Measurements from ENCODE around the gene STX2.
"Not testable (repeated sequence)": the region's sequence is repeated elsewhere in the genome, so short reads cannot be mapped to it uniquely, and the experiment has no call there.

The STX2 gene

DNA sequence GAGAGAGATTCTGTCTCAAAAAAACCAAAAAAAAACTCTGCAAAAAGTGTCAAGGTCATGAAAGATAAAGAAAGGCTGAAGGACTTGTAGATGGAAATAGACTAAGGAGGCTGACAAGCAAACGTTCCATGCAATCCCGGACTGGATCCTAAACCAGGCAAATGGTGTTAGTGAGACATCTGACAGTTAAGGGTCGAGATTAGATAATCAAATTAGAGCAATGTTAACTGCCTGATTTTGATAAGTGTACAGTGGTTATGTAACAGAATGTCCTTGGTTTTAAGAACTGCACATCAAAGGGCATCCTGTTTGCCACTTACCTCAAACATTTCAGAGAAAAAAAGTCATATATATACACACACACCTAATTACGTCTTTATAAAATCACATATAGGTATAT, 29.4 kb upstream of the STX2 start:
- DNase-seq: no peak

DNA sequence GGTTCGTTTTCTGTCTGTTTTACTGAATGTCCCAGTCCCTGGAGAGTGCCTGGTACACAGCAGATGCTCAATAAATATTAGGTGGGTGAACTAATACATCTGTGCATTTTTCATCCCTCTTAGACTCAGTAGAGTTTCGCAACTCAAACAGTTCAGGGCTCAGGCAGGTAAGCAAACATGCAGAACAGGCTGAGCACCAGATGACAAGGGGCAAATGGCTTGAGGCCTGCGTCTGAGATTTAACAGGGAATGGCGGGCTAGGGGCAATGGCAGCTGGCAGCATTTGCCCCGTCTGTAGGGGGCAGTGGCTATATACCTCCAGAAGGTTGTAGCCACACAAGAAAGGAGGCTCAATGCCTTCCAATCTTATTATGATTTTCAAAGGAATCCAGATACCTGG, 24.2 kb upstream of the STX2 start:
- peak; percentile 3 for DNase-seq

DNA sequence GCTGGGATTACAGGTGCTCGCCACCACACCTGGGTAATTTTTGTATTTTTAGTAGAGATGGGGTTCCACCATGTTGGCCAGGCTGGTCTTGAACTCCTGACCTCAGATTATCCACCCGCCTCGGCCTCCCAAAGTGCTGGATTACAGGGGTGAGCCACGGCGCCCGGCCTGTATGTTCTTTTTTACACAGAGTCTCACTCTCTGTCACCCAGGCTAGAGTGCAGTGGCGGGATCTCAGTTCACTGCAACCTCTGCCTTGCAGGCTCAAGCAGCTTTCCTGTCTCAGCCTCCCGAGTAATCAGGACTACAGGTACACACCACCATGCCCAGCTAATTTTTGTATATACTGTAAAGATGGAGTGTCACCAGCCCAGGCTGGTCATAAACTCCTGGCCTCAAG, 23.7 kb upstream of the STX2 start:
- not testable (repeated sequence) for DNase-seq

DNA sequence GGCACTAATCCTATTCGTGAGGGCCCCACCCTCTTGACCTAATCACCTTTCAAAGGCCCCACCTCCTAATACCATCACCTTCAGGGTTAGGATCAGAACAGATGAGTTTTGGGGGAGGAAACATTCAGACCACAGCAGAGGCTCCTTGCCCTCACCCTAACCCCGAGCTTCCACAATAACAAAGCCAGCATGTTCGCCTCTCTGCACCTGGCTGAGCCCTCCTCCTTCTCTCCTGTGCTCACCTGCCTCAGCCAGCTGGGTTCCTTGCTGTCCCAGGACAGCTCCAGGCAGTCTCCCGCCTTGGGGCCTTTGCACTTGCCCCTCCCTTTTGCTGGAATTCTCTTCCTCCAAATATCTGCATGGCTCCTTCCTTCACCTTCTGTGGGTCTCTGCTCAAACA, 23.1 kb upstream of the STX2 start:
- DNase-seq: no peak

- DNase-seq: peak; percentile 37
These were observed 21.3 kb upstream of the STX2 start for GRCh38 chr12:130860311-130860710.

GRCh38 chr12:130859161-130859560, 20.1 kb upstream of the STX2 start:
- no peak for DNase-seq

- DNase-seq: peak; percentile 12
These were observed 19.0 kb upstream of the STX2 start for GRCh38 chr12:130858084-130858483.

DNA sequence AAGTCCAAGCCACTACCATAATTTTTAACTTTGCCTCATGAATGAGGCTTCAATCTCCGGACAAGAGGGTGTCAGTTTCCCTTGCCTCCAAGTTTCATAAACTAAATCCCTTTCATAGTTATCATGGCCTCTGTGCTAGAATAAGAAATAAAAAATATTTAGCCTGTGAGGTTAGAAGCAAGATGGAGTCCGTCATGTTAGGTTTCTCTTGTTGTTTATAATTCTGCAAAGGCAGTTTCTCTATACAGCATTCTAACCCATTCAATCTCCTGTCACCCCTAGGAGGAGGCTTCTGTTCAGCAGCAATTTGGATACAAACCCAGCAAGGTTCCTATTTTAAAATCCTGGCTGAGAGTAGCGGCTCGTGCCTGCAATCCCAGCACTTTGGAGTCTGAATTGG, 17.0 kb upstream of the STX2 start:
- peak; percentile 4 for DNase-seq

GRCh38 chr12:130850418-130851021, 11.5 kb upstream of the STX2 start:
- peak; percentile 13 for DNase-seq

- no peak for DNase-seq
These were observed 10.7 kb upstream of the STX2 start for GRCh38 chr12:130849561-130850417.

DNA sequence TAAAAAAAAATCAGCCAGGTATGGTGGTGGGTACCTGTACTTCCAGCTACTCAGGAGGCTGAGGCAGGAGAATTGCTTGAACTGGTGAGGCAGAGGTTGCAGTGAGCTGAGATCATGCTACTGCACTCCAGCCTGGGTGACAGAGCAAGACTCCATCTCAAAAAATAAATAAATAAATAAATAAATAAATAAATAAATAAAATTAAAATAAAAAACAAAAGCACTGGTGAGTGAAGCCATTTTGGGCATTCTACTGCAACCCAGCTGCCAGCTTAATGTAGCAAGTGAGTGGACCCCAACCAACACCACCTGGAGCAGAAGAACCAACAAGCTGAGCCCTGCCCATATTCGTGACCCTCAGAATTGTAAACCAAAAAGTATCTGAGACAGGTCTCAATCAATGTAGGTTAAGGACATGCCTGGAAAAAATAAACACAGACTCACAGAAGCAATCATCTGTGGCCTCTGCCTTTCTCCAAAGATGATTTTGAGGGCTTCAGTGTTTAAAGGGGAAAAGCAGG, 9.8 kb upstream of the STX2 start:
- not testable (repeated sequence) for DNase-seq

DNA sequence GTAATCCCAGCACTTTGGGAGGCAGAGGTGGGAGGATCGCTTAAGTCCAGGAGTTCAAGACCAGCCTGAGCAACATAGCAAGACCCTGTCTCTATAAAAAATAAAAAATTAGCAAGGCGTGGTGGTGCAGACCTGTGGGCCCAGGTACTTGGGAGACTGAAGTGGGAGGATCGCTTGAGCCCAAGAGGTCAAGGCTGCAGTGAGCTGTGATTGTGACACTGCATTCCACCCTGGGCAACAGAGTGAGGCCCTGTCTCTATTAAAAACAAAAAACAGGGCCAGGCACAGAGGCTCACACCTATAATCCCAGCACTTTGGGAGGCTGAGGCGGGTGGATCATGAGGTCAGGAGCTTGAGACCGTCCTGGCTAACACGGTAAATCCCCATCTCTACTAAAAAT, 9.1 kb upstream of the STX2 start:
- not testable (repeated sequence) for DNase-seq

DNA sequence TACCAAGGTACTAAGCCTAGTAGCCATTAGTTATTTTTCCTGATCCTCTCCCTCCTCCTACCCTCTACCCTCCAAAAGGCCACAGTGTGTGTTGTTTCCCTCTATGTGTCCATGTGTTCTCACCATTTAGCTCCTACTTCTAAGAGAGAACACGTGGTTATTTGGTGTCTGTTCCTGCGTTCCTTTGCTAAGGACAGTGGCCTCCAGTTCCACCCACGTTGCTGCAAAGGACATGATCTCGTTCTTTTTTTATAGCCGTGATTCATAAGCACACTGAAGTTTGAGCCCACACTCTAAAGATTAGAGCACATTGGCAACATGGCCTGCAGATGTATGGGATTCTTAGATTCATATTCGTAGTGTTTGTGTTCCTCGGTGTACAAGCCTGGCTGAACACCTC, 8.1 kb upstream of the STX2 start:
- no peak for DNase-seq

DNA sequence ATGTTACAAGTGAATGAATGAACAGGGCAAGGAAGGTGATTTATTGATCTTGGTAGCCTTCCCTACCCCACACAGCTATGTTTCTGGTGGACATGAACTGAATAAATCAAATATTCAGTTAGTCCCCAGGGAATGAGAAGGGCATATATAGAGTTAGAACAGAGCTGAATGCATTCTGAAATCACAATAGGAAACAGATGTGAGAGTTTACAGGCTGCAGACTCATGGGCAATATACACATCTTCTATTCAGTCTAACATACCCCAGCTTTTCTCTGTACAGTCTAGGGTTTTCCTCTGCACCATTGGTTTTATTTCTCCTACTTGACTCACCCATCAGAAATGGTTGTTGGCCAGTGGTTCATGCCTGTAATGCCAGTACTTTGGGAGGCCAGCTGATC, 7.3 kb upstream of the STX2 start:
- no peak for DNase-seq

DNA sequence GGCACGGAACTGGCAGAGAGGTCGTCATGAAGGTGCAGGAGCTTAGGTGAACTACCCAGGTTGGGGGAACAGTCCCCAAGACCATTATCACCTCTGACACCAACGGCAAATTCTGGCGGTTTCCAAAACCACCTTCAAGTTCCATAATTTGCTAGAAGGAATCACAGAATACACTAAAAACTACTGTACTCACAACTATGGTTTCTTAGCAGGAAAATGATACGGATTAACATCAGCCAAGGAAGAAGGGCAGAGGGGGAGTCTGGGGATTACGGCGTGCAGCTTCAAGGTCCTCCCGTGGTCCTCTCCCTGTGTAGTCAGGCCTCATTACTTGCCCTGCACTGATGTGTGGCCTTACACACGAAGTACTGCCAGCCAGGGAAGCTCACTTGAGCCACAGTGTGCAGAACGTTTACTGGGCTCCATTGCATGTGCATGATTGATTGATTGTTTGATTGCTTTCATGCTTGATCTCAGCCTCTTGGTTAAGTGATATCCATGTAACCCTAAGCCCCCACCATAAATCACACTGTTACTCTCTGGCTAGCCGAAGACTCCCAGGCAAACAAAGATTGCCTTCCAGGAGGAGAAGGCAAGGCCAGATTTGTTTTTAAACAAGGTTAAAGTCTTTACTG, 837 bp upstream of the STX2 start:
- peak; percentile 49 for DNase-seq

DNA sequence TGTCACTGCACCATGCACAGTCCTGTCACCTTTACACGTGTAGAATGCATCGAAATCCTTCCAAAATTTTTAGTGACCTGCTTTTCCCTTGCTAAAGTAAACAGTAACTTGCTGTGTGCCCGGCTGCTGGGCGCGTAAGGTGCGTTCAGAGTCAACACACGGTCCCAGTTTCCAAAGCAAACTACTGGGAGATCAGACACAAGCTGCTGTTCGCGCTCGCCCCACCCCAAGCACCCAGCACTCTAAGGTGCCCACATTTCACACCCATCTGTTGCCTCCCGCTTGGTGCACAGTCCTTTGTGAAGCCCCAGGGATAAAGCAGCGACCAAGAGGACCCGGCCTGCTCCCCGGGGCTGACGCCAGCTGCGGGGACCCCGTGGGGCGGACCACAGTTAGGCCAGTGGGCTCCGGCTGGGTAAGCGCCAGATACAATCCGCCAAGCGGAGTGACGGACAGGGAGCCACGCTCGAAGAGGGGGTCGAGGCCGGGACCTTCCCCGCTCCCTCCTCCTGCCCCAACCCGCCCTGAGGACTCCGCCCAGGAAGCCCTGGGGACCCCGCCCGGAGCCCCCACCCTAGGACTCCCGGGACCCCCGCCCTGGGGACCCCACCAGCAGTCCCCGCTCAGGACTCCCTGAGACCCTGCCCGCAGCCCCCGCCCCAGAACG, 633 bp downstream of the STX2 start:
- peak; percentile 66 for DNase-seq

DNA sequence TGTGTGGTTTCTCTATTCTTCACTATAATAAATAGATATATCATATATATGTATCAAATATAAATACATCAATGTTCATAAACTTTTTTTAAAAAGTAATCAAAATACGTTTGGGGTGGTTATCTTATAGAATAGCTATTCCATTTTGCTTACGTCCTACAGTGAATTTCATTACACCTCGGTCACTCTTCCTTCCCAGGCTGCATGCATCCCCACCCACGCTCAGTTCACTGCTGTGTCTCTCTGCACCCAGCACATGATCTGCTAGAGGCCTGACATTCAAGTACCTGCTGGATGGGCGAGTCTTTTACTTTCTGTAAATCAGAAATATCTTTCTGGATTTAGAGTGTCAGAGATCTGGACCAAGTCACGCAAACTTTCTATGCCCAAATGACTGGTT, 3.6 kb downstream of the STX2 start:
- peak; percentile 20 for DNase-seq

DNA sequence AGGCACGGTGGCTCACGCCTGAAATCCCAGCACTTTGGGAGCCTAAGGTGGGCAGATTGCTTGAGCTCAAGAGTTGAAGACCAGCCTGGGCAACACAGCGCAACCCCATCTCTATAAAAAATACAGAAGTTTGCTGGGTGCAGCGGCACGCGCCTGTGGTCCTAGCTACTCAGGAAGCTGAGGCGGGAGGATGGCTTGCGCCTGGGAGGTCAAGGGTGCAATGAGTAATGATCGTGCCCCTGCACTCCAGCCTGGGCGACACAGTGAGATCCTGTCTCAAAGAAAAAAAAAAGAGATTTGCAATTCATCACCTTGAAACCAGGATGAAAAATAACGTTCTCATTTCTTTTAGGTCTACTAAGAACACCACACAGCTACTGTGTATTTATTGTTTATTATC, 4.0 kb downstream of the STX2 start:
- DNase-seq: peak; percentile 40

GRCh38 chr12:130832561-130833209, 6.4 kb downstream of the STX2 start:
- DNase-seq: peak; percentile 45

DNA sequence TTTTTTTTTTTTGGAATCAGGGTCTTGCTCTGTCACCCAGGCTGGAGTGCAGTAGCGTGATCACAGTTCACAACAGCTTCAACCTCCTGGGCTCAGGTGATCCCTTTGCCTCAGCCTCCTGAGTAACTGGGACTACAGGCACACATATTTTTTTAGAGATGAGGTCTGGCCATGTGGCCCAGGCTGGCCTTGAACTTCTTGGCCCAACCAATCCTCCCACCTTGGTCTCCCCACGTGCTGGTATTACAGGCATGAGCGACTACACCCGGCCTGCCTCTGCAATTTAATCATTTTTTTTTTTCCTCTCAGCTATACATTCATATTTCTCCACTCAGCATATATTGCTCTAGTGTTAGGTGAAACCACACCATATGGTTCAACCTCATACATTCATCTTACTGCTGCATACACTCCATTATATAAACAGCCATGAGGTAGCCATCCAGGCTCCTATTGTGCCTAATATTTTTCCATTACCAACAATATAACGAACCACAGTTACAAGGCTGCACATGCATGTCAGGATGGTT, 7.1 kb downstream of the STX2 start:
- DNase-seq: peak; percentile 17

DNA sequence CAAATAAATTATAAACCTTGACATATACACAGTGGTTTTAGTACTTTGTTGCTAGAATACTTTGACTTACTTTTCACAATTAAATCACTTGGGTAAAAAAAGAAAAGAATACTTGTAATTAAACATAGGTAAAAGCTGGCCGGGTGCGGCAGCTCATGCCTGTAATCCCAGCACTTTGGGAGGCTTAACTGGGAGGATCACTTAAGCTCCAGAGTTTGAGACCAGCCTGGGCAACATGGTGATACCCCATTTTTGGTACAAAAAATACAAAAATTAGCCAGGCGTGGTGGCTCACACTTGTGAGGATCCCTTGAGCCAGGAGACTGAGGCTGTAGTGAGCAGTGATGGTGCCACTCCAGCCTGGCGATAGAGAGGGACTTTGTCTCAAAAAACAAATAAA, 7.8 kb downstream of the STX2 start:
- peak; percentile 7 for DNase-seq

DNA sequence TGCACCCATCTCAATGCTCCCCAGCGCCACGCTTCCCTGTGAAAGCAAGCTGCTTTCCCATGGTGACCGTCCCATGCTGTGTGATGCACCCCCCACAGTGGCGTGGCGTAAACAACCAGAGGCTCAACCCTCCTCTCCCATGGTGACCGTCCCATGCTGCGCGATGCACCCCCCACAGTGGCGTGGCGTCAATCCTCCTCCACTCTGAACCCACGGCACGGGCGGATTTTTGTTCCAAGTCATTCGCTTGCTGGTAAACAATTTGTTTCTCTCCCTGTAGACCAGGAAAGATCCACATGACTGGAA, 8.9 kb downstream of the STX2 start:
- DNase-seq: peak; percentile 13

All from activated CD8-positive, alpha-beta memory T cell treated with anti-CD3 and anti-CD28 coated beads, Interleukin-2, amount 50 U/mL, for 48 hours (primary cell).